Testis (tissue), 2 donors: Measurements from ENCODE around the gene BOLA2B.
"Not testable (repeated sequence)": the region's sequence is repeated elsewhere in the genome, so short reads cannot be mapped to it uniquely, and the experiment has no call there.

Experiments used
- POLR2A ChIP-seq: fragments of 450-650 bp; IDR thresholded peaks from one replicate; pipeline ENCODE4 v1.6.1; 2017; ENCODE audit warnings: antibody characterized with exemption, mild to moderate bottlenecking, moderate library complexity
- TF ChIP-seq, protein P1 (sequence below), 3 experiments: fragments of 450-650 bp in 2 of 3; fragments of 200-600 bp in 1 of 3; sonication (generic) in 1 of 3; IDR thresholded peaks; one replicate each; pipeline ENCODE4 v1.5.1; 2016 to 2019; ENCODE audit warnings: antibody characterized with exemption in 3 of 3, mild to moderate bottlenecking in 2 of 3, moderate library complexity in 1 of 3

DNA sequence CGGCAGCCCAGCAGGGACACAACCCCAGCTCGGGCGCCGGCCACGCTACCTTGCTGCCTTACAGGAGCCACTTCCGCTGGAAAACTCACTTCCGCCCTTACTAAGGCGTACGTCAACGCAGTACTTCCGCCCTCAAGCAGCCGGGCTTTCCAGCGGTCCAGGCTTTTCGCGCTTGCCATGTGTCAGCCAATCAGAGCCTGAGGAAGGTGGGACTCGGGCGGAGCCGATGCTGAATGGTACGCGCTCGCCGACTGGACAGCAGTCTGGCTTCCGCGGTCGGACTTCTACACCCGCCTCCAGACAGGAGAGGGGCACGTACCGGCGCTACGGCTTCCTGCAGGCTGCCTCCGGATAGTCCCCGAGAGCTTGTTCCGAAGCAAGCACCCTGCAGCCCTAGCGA, at the start of gene BOLA2B, which contains the start of gene SLX1A:
- TF ChIP-seq, protein P1, sequence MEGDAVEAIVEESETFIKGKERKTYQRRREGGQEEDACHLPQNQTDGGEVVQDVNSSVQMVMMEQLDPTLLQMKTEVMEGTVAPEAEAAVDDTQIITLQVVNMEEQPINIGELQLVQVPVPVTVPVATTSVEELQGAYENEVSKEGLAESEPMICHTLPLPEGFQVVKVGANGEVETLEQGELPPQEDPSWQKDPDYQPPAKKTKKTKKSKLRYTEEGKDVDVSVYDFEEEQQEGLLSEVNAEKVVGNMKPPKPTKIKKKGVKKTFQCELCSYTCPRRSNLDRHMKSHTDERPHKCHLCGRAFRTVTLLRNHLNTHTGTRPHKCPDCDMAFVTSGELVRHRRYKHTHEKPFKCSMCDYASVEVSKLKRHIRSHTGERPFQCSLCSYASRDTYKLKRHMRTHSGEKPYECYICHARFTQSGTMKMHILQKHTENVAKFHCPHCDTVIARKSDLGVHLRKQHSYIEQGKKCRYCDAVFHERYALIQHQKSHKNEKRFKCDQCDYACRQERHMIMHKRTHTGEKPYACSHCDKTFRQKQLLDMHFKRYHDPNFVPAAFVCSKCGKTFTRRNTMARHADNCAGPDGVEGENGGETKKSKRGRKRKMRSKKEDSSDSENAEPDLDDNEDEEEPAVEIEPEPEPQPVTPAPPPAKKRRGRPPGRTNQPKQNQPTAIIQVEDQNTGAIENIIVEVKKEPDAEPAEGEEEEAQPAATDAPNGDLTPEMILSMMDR (IDR thresholded peaks at IDR 0.05): not testable (repeated sequence)
- TF ChIP-seq POLR2A: not testable (repeated sequence)
